BLaER1 treated with 17β-estradiol and CSF1 and Interleukin-3, amounts not matched to agents 10 nM and 100 nM (cell line): ENCODE results near the gene ANO1.

Source experiments
- H3K27ac ChIP-seq, 11 experiments: shearing (Covaris generic); formaldehyde crosslinking; 2 replicates each; pipeline ENCODE4 v1.8.1; 2022
- H3K27me3 ChIP-seq, 11 experiments: shearing (Covaris generic); formaldehyde crosslinking; 2 replicates each; pipeline ENCODE4 v1.8.1; 2022
- H3K36me3 ChIP-seq, 11 experiments: shearing (Covaris generic); formaldehyde crosslinking; 2 replicates each; pipeline ENCODE4 v1.8.1; 2022
- H3K4me1 ChIP-seq, 10 experiments: shearing (Covaris generic); formaldehyde crosslinking; 2 replicates each; pipeline ENCODE4 v1.8.1; 2022
- H3K4me2 ChIP-seq, 11 experiments: shearing (Covaris generic); formaldehyde crosslinking; 2 replicates each; pipeline ENCODE4 v1.8.1; 2022
- H3K4me3 ChIP-seq, 10 experiments: shearing (Covaris generic); formaldehyde crosslinking; 2 replicates each; pipeline ENCODE4 v1.8.1; 2022
- H3K9ac ChIP-seq, 11 experiments: shearing (Covaris generic); formaldehyde crosslinking; 2 replicates each; pipeline ENCODE4 v1.8.1; 2022
- H3K9me3 ChIP-seq, 11 experiments: shearing (Covaris generic); formaldehyde crosslinking; replicated peaks in 1 of 11; 2 replicates each; pipeline ENCODE4 v1.8.1; 2022
- H4K20me1 ChIP-seq, 11 experiments: shearing (Covaris generic); formaldehyde crosslinking; 2 replicates each; pipeline ENCODE4 v1.8.1; 2022
- Cebpa-rat ChIP-seq, 11 experiments: shearing (Covaris generic); IDR thresholded peaks; 2 replicates each; pipeline ENCODE4 v1.8.1; 2022

ANO1 gene

DNA sequence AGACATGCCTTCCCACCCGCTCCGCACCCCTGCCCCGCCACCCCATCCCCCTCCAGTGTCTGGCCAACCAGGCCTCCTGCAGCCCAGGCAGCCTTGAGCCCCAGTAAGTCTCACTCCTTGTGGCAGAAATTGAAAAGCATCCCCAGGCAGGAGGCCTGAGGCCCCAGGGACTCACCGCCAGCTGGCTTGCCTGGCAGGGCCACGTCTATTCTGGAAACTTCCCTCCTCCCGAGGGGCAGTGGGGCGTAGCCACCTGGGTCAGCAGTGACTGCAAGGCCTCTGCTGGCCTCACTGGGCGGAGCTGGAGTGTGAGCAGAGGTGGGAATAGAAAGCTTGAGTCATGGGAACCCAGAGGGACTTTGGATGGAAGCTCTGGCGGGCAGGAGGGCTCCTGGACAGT lies 26.3 kb downstream of the ANO1 start:
- Histone ChIP-seq H3K36me3 (no peaks in the 10 kb centered on the region), H3K27me3 (no peaks in the 10 kb centered on the region), H3K4me3 (no peak overlapping the region), H3K27ac (no peak overlapping the region), H3K9ac (peak overlapping the region in 2 of 11 experiments; percentile 37 to 51; a peak in 2 of 22 replicates), H3K9me3 (no peaks in the 10 kb centered on the region), H3K4me2 (peak overlapping the region in 10 of 11 experiments; percentile 32 to 87 (median 70); a peak in 18 of 22 replicates), H3K4me1 (peaks cover 0 to 61% (median 49%) of the 10 kb centered on the region in 10 experiments; a peak in 16 of 20 replicates), H4K20me1 (peaks cover 0 to 12% (median 0%) of the 10 kb centered on the region in 11 experiments; a peak in 2 of 22 replicates)
- no peak for TF ChIP-seq Cebpa-rat (IDR thresholded peaks at IDR 0.05)

DNA sequence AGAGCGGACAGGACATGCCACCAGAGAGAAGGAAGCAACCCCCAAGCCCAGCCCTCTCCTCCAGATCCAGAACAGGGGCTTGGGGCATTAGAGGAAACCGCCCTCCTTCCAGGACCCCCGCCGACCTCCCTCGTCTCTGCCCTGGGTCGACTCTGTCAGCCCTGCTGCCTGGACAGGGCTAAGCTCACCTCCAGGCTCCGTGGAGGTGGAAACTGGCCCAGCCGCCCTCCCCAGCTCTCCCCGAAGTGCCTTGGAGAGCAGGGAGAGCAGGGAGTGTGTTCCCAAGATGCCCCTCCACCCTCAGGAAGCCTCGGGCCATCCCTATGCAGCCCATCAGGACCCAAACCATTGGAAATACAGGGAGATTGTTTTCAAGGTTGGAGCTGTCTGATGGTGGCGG lies 26.8 kb downstream of the ANO1 start:
- peaks cover 0 to 66% (median 55%) of the 10 kb centered on the region in 10 experiments; a peak in 16 of 20 replicates for H3K4me1 ChIP-seq
- no peak for TF ChIP-seq Cebpa-rat (IDR thresholded peaks at IDR 0.05)
- no peaks in the 10 kb centered on the region for H3K27me3 ChIP-seq
- H3K36me3 ChIP-seq = no peaks in the 10 kb centered on the region
- no peak overlapping the region for H3K4me3 ChIP-seq
- no peak overlapping the region for H3K27ac ChIP-seq
- no peaks in the 10 kb centered on the region for H3K9me3 ChIP-seq
- H4K20me1 ChIP-seq = peaks cover 0 to 14% (median 0%) of the 10 kb centered on the region in 11 experiments; a peak in 2 of 22 replicates
- H3K9ac ChIP-seq = peak overlapping the region in 2 of 11 experiments; percentile 37 to 51; a peak in 2 of 22 replicates
- peak overlapping the region in 9 of 11 experiments; percentile 39 to 87 (median 71); a peak in 17 of 22 replicates for H3K4me2 ChIP-seq

DNA sequence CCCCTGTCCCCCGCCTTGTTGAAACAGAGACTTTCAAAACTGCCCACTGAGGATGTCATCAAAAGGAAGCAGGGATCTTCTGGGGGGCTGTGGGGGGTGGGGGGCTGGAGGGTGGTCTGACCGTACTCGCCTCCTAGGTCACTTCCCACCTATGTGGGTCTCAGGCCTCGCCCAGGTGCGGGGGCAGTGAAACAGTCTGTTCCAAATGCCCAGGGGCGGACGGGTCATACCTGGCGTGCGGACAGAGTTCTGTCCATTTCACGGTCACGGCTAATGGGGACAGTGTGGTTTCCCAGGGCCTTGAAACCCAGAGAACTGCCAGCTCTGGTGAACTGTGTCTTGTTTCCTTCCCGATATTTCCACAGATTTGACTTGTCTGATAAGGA lies 27.2 kb downstream of the ANO1 start:
- peak overlapping the region in 8 of 11 experiments; percentile 19 to 87 (median 74); a peak in 13 of 22 replicates for H3K4me2 ChIP-seq
- TF ChIP-seq Cebpa-rat (IDR thresholded peaks at IDR 0.05) = no peak
- peaks cover 0 to 14% (median 0%) of the 10 kb centered on the region in 11 experiments; a peak in 2 of 22 replicates for H4K20me1 ChIP-seq
- H3K9me3 ChIP-seq = no peaks in the 10 kb centered on the region
- H3K4me1 ChIP-seq = peaks cover 1 to 70% (median 58%) of the 10 kb centered on the region in 10 experiments
- H3K9ac ChIP-seq = no peak overlapping the region
- no peak overlapping the region for H3K27ac ChIP-seq
- no peaks in the 10 kb centered on the region for H3K36me3 ChIP-seq
- no peak overlapping the region for H3K4me3 ChIP-seq
- H3K27me3 ChIP-seq = peaks cover 0 to 2% (median 0%) of the 10 kb centered on the region in 11 experiments; a peak in 2 of 22 replicates

DNA sequence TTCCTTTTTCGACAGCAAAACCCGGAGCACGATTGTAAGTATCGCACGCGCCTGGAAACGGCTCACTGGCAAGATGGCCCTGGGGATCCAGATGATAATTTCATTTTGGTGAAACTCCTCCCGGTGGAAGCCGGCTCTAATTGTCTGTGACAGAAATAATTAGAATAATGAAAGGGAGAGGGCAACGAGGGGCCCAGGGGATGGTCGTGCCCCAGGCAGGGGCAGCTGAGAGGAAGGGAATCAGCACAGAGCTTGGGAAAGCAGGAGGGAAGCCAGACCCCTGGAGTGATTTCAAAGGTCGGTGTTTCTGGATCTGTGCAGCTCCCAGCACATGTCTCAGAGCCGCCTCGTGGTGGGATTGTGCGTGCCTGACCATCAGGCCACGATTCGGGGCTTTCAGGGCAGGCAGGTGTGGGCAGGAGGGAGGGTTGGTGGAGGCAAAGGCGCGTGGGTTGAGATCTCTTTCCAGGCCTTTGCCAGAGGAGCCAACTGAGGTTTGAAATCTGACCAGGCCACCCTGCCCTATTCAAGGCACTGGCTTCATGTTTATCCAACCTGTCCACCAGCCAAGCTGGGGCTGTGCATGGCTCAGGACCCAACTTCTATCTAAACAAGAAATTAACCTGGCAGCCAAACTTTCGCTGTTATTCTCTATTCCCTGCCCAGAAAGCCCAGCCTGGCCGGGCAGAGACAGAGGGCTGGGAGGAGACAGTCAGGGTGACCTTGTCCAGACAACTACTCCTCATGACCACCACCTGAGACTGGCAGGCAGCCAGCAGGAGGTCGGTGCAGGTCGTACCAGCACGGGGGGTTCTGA lies 27.8 kb downstream of the ANO1 start:
- H3K4me1 ChIP-seq = peaks cover 7 to 76% (median 64%) of the 10 kb centered on the region in 10 experiments
- no peak overlapping the region for H3K9ac ChIP-seq
- H3K4me2 ChIP-seq = peak overlapping the region in 7 of 11 experiments; percentile 11 to 48 (median 38); a peak in 10 of 22 replicates
- no peak overlapping the region for H3K27ac ChIP-seq
- H3K9me3 ChIP-seq = no peaks in the 10 kb centered on the region
- H3K27me3 ChIP-seq = peaks cover 0 to 8% (median 0%) of the 10 kb centered on the region in 11 experiments; a peak in 6 of 22 replicates
- no peak overlapping the region for H3K4me3 ChIP-seq
- TF ChIP-seq Cebpa-rat (IDR thresholded peaks at IDR 0.05) = no peak
- peaks cover 0 to 14% (median 0%) of the 10 kb centered on the region in 11 experiments; a peak in 2 of 22 replicates for H4K20me1 ChIP-seq
- no peaks in the 10 kb centered on the region for H3K36me3 ChIP-seq

DNA sequence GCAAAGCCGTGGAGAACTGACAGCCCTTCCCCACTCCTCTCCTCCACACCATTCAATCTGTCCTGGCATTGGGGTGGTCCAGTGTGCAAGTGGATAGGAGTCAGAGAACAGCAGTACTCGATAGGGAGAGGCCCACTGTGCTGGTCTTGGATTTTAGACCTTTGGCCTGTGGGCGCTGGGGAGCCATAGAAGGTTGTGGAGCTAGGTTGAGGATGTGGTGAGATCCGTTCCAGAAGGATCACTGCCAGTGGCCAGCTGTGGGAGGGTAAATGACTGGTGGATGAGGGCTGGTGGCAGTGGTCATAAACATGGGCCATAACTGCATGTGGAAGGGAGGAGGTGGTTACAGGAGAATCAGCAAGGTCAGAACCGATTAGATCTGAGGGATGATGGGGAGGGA lies 28.6 kb downstream of the ANO1 start:
- TF ChIP-seq Cebpa-rat (IDR thresholded peaks at IDR 0.05) = no peak

DNA sequence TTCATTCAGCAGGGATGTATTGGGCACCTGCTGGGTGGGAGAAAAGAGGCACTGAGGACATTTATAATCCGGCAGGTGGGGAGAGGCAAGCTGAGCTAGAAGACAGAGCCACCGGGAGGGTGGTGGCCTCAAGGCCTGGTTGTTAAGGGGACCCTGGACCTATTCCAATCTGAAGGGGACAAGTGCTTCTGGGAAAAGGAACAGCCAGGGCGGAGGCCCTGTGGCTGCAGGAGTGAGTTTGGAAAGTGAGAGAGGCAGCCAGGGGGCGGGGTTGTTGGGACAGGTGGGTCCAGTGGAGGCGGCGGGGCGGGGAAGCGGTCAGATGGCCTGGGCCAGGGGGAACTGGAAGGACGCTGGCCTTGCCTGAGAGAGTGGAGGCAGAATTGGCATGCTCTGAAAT lies 29.1 kb downstream of the ANO1 start:
- Histone ChIP-seq H3K36me3 (no peaks in the 10 kb centered on the region), H3K4me2 (no peak overlapping the region), H3K4me1 (peaks cover 18 to 80% (median 70%) of the 10 kb centered on the region in 10 experiments), H3K27me3 (peaks cover 0 to 9% (median 0%) of the 10 kb centered on the region in 11 experiments; a peak in 6 of 22 replicates), H3K9me3 (no peaks in the 10 kb centered on the region), H3K27ac (no peak overlapping the region), H3K4me3 (no peak overlapping the region), H3K9ac (no peak overlapping the region), H4K20me1 (peaks cover 0 to 14% (median 0%) of the 10 kb centered on the region in 11 experiments; a peak in 2 of 22 replicates)
- TF ChIP-seq Cebpa-rat (IDR thresholded peaks at IDR 0.05) = no peak

More for the DNA sequence above, 28.6 kb downstream of the ANO1 start:
- Histone ChIP-seq H3K9me3 (no peaks in the 10 kb centered on the region), H3K27me3 (peaks cover 0 to 9% (median 0%) of the 10 kb centered on the region in 11 experiments; a peak in 6 of 22 replicates), H3K4me1 (peaks cover 15 to 80% (median 70%) of the 10 kb centered on the region in 10 experiments), H3K36me3 (no peaks in the 10 kb centered on the region), H4K20me1 (peaks cover 0 to 14% (median 0%) of the 10 kb centered on the region in 11 experiments; a peak in 2 of 22 replicates), H3K27ac (no peak overlapping the region), H3K4me2 (no peak overlapping the region), H3K4me3 (no peak overlapping the region), H3K9ac (no peak overlapping the region)

DNA sequence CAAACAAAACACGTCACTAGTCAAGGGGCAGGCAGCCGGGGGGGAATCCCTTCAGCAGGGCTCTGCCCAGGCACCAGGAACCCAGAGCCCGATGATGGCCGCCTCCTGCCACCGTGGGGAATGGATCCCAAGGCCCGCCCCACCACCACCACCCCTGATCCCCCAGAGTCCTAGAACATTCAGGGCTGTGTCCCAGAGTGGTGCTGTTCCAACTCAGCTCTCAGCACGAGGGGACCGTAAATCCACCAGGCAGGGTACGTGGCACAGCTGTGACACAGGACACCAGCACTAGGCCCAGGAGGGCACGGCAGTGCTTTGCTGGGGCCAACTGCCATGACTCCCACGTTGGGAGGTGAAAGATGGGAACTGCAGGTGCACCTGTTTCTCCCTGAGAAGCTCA lies 29.6 kb downstream of the ANO1 start:
- Histone ChIP-seq H4K20me1 (peaks cover 0 to 14% (median 0%) of the 10 kb centered on the region in 11 experiments; a peak in 2 of 22 replicates), H3K9me3 (no peaks in the 10 kb centered on the region), H3K36me3 (no peaks in the 10 kb centered on the region), H3K4me1 (peaks cover 18 to 80% (median 74%) of the 10 kb centered on the region in 10 experiments), H3K4me3 (no peak overlapping the region), H3K9ac (no peak overlapping the region), H3K4me2 (no peak overlapping the region), H3K27ac (no peak overlapping the region), H3K27me3 (peaks cover 0 to 9% (median 0%) of the 10 kb centered on the region in 11 experiments; a peak in 6 of 22 replicates)
- TF ChIP-seq Cebpa-rat (IDR thresholded peaks at IDR 0.05) = no peak

DNA sequence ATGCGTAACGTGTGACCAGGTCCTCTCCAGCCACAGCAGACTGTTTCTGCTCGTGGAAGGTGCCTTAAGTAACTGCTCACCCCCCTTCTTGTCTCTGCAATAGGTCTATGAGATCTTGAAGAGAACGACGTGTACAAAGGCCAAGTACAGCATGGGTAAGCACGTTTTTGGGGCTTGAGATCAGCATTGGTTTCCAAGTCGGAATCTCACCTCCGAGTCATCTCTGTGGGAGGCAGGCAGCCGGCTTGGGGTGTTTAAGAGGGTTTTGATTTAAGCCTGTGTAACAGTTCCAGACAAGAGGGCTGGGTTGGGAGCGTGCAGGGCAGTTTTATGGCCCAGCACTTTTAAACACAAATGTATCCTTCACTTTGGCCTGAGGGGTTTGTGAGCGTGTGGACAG lies 30.1 kb downstream of the ANO1 start:
- Histone ChIP-seq H3K27me3 (peaks cover 0 to 9% (median 0%) of the 10 kb centered on the region in 11 experiments; a peak in 6 of 22 replicates), H3K36me3 (no peaks in the 10 kb centered on the region), H3K4me2 (peak overlapping the region in 5 of 11 experiments; percentile 44 to 98 (median 95); a peak in 9 of 22 replicates), H3K4me1 (peaks cover 18 to 78% (median 72%) of the 10 kb centered on the region in 10 experiments), H3K9ac (no peak overlapping the region), H4K20me1 (peaks cover 0 to 14% (median 0%) of the 10 kb centered on the region in 11 experiments; a peak in 2 of 22 replicates), H3K4me3 (no peak overlapping the region), H3K27ac (no peak overlapping the region), H3K9me3 (no peaks in the 10 kb centered on the region)
- no peak for TF ChIP-seq Cebpa-rat (IDR thresholded peaks at IDR 0.05)

DNA sequence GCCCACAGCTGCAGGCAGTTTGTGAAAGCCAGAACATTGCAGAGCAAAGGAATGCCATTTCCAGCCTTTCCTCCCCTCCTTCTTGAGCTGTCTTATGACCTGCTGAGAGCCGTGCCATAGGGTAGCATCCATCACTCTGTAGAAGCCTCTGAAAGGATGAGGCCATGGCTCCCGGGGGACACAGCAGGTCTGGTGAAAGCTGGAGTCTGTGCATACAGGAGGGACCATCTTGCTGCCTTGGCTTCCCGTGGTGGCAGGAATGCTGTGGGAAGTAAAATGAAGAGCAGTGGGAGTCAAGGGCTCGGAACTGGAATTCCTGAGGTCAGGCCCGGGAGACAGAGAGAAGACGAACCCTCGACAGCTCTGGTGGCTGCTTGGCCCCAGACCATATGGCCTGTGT lies 30.9 kb downstream of the ANO1 start:
- no peak overlapping the region for H3K27ac ChIP-seq
- no peak for TF ChIP-seq Cebpa-rat (IDR thresholded peaks at IDR 0.05)
- H3K4me1 ChIP-seq = peaks cover 18 to 73% (median 65%) of the 10 kb centered on the region in 10 experiments
- no peaks in the 10 kb centered on the region for H3K9me3 ChIP-seq
- H3K4me3 ChIP-seq = no peak overlapping the region
- H3K27me3 ChIP-seq = peaks cover 0 to 9% (median 0%) of the 10 kb centered on the region in 11 experiments; a peak in 6 of 22 replicates
- H3K9ac ChIP-seq = peak overlapping the region in 1 of 11 experiments; percentile 28; a peak in 1 of 22 replicates
- H3K4me2 ChIP-seq = peak overlapping the region in 8 of 11 experiments; percentile 44 to 98 (median 95); a peak in 16 of 22 replicates
- no peaks in the 10 kb centered on the region for H3K36me3 ChIP-seq
- peaks cover 0 to 14% (median 0%) of the 10 kb centered on the region in 11 experiments; a peak in 2 of 22 replicates for H4K20me1 ChIP-seq
